HG03457 (cell line): Measurements from ENCODE around the gene RASSF10.
A peak's percentile ranks its signal among the peaks of the same experiment; 100 is the strongest.

ENCODE experiments used
- ATAC-seq: cut with Tn5 transposase; IDR thresholded peaks from one replicate; pipeline ENCODE4 v1.9.1; 2021; ENCODE audit warnings: moderate number of reproducible peaks; ENCODE audit not compliant: unreplicated experiment

Gene RASSF10

DNA sequence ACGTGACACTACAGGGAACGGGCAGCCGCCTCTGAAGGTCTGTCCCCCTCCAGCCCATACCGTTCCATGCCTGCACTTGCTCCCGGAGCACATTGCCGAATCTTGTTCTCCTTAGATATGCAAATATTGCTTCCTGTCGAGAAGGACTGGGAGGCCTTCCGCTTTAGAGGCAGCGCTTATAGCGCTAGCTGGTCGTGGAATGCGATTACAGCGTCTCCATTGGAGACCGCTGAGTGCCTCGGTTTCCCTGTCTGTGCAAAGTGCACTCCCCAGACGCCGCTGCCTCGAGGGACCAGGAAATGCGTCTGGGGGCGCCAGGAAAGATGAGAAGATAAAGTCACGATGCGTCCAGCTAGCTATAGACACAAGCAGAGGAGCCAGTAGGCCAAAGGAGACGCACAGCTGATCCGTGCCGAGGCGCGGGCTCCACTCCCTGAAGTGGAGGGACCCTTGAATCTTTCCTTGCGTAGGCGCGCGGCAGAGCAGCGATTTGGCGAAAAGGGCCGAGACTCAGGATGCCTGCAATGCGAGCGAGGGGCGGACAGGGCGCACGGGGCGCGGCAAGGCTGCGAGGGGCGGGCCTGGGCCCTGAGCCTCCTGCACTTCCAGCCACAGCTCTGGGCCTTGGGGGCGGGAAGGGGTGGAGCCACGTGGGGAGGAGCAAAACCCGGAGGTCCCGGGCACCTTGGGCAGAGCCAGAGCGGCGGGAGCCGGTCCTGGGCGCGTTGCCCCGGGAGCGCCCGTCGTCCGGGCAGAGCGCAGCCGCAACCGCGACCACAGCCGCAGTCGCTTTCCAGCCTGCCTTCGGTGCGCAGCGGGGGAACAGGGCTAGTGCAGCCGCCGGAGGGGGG is at the start of gene RASSF10:
RASSF10 (plus strand) TSS at position 692 of the 851 bp plus-strand sequence. CDS start 261 bp downstream, outside the sequence.
- ATAC-seq = no peak

DNA sequence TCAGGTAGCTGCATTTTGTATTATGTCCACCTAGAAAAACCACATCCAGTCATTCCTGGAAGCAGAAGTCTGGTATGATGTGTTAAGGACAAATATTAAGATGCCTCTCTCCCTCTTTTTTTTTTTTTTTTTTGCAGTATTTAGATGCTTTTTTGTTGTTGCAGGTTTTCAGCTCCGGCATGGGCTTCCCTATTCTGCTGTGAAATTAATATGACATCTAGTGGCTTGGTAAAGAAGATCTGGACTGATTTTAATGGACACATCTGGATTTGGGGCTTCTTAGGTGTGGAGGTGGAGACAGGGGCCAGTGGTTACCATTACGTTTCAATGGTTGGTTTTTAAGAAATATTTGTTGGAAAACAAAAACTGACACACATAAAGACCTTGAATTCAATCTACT is 47.5 kb upstream of the RASSF10 start:
- no peak for ATAC-seq

- no peak for ATAC-seq
Observed at GRCh38 chr11:12962306-12962705, 46.8 kb upstream of the RASSF10 start.

- no peak for ATAC-seq
Observed at GRCh38 chr11:12963051-12963450, 46.1 kb upstream of the RASSF10 start.

DNA sequence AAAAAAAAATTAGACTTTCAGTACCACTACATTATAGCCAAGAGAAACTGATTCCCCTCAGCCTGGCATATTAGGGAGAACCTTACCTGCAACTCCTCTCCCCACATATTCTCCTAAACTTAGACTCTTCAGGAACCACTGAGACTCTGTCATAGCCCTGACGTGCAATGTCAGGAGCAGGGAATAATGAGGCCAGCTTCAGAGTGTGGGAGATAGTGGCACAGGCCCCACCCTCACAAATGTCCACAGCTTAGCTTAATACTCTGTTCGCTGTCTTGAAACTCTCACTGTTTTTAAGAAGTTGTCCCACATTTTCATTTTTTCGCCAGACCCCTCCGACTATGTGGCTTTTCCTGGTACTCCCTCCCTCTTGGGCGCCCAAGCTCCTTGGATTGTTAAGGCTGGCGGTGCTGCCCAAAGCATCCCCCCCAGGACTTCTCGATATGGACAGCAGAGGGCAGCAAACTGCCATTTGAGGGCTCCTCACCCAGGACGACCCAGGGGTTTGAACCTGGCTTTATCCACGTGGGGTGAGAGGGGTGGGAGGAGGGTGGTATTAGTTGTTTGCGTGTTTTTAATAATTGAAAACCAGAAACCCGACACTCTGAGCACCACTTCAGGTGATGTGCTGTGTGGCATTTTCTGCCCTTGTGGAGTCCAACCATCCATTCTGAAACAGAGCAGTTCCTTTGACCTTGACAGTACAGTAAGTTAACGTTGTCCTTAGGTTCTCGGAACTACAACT is 45.2 kb upstream of the RASSF10 start:
- ATAC-seq = peak; percentile 79

GRCh38 chr11:12964650-12965049 is 44.5 kb upstream of the RASSF10 start:
- ATAC-seq = no peak

DNA sequence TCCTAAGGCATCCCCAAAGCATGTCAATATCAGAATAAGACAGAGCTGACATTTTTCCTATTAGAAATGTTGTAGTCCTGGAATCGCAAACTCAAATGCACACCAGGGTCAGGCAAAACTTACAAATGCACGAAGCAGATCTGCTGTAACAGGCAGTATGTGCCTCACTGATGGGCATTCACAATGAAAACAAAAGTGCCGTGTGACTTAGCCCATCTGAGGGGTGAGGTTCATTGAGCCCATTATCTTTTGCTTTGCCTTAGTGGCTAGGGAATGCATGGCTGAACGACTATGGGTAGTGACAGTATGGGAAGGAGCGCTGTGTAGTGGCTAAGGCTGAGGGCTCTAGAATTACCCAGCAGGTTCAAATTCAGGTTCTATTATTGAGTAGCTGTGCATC is 43.1 kb upstream of the RASSF10 start:
- no peak for ATAC-seq

- no peak for ATAC-seq
Observed at GRCh38 chr11:12968101-12968500, 41.0 kb upstream of the RASSF10 start.

DNA sequence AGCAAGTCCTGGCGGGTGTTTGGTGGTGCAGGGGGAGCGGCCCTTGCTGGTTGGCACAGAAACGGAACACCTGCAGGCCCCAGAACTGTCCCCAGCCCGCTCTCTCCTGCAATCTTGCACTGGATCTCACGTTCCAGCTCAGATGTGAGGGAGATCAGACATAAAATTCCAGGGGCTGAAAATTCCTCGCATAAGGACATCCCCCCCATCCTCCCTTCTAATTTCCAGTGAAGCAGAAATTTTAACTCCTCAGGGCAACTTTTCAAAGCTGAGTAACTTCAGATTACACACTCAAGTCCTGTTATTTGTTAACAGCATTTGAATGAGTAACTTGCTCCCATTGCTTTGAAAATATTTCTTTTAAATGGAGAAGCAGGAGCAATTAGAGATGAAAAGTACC is 40.3 kb upstream of the RASSF10 start:
- no peak for ATAC-seq

GRCh38 chr11:12971955-12972354 is 37.2 kb upstream of the RASSF10 start:
- no peak for ATAC-seq

- ATAC-seq = no peak
Observed at GRCh38 chr11:12973528-12974181, 35.5 kb upstream of the RASSF10 start.

GRCh38 chr11:12975195-12975594 is 33.9 kb upstream of the RASSF10 start:
- no peak for ATAC-seq

DNA sequence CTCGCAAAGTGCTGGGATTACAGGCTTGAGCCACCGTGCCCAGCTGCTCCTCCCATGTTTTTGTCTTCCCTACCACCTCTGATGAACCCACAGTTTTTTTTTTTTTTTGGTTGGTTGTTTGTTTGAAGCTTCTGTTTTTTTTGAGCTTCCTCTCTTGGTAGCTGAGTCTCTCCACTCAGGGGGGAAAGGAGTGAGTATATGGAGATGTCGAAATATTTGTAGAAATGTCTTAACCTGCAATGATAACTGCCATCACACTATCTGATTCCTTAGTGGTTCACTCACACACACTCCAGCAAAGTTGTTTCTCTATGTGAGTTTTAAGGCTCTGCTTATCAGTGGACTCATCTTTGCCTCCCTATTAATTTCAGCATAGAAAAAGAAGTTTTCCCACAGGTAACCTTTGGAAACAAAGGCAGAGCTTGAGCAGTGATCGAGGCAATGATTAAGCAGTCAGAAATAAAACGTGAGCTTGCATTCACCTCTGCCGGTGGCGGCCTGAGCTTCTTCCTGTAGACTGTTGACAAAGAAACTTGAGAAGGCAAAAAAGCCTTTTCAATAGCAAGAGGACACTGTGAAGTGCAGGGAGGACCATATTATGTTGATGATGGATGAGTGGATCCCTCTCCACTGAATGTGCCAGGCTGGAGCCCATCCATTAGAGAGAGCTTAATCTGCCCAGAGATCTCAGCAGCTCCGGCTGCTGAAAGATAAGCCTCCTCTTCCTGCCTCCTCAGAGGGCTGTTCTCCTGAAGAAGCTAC is 29.0 kb upstream of the RASSF10 start:
- no peak for ATAC-seq

DNA sequence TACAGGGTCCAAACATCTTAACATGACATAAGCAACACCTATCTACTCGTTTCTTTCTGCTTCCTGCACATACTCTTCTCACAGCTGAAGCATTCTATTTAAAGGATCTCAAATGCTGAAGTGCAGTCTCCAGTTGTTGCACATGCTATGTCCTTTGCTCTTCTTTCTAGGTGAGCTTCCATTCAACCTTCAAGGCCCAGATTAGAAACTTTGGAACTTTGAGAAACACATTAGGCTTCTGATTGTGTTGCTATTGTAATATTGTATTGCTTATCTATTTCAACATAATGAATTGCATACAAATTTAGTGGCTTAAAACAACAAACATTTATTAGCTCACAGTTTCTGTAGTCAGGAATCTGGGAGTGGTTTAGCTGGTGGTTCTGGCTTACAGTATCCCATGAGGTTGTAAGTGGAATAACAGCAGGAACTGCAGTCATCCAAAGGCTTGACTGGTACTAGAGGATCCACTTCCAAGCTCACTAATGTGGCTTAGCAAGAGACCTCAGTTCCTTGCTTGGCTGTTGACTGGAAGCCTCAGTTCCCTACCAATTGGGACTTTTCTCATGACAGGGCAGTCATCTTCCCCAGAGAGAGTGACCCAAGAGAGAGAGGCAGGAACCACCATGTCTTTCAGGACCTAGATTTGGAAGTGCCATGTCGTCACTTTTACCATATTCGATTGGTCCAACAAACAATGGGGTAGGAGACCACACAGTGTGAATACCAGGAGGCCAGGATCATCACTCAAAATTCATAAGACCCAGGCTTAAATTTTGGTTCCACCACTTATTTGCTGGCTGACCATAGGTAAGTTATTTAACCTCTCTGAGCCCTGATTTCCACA is 27.2 kb upstream of the RASSF10 start:
- no peak for ATAC-seq

DNA sequence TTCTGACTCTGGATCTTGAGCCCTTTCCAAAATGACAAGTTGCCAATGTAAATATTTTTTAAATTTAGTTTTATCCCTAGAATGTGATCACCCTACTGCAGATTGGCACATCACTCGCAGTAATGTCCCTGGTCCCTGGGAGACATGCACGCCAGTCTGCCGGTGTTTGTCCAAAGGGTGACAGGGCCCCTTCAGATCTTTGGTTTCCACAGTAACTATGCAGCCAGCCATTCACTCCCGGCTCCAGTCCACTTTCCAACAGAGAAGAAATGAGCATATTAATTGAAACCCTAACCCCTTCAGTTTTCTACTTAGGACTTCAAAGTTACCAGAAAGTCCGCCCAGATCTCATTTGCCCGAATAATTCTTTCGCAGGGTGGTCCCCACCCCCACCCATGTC is 25.8 kb upstream of the RASSF10 start:
- ATAC-seq = no peak

DNA sequence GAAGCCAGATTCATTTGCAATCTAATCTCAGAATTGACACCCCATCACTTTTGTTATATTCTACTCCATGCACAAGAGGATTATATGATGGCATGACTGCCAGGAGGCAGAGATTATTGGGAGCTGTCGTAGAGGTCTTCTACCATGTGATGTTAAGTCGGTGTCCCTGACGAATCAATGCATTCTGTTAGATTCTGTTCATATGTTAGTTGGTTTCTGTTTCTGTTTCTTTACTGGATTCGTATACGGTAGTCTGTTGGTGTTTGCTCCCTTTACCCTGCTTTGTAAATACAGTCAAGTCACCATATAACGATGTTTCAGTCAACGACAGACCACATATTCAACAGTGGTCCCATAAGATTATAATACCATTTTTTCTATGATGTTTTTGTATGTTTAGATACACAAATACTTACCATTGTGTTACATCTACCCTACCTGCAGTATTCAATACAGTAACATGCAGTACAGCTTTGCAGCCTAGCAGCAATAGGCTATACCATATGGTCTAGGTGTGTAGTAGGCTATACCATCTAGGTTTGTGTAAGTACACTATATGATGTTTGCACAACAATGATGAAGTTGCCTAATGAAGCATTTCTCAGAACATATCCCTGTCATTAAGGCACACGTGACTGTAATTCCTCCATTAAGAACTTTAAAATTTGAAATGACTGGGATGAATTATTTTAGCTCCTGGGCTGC is 22.8 kb upstream of the RASSF10 start:
- ATAC-seq = no peak

DNA sequence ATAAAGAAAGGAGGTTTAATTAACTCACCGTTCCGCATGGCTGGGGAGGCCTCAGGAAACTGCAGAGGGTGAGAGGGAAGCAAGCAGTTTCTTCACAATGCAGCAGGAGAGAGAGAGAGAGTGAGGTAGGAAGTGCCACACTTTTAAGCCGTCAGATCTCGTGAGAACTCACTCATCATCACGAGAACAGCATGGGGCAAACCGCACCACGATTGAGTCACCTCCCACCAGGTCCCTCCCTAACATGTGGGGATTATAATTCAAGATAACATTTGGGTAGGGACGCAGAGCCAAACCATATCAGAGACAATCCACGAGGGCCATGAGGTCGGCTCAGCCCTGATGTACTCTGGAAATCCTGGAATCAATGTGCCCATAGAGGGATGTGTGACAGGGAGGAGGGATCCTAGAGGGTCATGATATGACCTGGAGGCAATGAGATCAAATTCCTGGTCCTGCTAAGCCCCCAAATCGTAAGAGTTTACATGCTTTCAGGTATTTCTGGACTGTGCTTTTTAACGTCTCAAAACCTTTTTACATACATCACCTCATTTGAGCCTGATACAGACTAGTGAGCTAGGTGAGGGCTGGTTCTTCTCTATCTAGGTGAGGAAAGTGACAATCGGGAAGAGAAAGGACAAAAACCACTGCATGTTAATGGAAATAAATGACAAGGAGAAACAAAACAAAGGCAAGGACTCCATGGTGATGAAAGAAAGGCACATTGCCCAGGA is 19.5 kb upstream of the RASSF10 start:
- no peak for ATAC-seq

DNA sequence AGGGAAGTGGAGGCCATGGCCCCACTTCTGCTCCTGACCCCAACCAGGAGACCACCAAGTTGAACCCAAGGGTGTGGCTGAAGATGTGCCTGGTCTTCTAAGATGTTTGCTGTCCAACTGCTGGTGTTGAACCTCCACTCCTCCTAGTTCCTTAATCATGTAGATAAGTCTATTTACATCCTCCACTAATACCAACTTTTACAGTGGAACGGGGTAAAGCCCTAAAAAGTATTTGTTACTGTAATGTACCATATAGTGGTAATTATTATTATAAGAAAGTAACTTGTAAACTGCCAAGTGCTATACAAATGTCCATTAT is 19.0 kb upstream of the RASSF10 start:
- ATAC-seq = no peak

DNA sequence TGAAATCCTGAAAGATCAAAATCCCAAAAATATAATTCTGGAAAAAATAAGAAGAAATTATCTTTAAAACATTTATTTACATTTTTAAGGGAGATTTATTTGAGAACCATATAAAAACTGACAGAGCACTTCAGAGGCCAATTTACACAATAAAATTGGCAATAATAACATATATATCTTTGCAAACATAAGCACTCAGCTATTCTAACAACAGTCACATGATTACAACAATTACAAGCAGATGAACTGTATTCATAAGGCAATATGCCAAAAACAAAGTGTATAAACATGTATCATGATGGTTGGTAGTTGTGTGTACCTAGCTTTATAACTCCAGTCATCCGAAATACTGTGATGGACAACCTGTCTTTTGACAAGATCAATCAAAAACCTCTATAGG is 17.7 kb upstream of the RASSF10 start:
- ATAC-seq = no peak
